ENCODE results near the gene MAN2A1. TPM values are rescaled to one million over a fixed set of nuclear protein-coding genes. Genes with fewer than 3 reads are reported as not detected.

Gene MAN2A1
- total RNA-seq, 6 experiments from 2014 or later, result 48.1 to 68.8 (median 61.9) TPM

DNA sequence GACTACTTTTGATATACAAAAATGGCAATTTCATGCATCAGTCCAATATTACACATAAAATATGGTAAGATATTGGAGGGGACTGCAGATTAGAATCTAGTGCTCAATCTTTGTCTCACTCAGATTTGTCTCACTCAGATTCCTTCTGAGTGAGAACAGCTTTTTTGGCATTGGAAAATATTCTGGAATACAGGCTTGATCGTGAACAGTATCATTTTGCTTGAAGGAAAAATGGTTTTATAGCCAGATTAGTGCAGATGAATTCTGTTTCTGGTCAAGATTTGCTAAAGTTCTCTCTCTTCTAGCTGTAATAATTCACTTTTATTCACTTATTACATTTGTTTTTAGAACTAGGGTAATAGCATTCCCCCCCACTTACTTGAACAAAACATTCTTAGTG, 51.2 kb downstream of the MAN2A1 start:
- H3K4me1 ChIP-seq, result peaks cover 0 to 18% (median 0%) of the 10 kb centered on the region in 4 donors
- H3K4me3 ChIP-seq, result no peak overlapping the region
- H3K27me3 ChIP-seq, result no peaks in the 10 kb centered on the region
- H3K9me3 ChIP-seq, result no peaks in the 10 kb centered on the region
- TF ChIP-seq, protein P1, sequence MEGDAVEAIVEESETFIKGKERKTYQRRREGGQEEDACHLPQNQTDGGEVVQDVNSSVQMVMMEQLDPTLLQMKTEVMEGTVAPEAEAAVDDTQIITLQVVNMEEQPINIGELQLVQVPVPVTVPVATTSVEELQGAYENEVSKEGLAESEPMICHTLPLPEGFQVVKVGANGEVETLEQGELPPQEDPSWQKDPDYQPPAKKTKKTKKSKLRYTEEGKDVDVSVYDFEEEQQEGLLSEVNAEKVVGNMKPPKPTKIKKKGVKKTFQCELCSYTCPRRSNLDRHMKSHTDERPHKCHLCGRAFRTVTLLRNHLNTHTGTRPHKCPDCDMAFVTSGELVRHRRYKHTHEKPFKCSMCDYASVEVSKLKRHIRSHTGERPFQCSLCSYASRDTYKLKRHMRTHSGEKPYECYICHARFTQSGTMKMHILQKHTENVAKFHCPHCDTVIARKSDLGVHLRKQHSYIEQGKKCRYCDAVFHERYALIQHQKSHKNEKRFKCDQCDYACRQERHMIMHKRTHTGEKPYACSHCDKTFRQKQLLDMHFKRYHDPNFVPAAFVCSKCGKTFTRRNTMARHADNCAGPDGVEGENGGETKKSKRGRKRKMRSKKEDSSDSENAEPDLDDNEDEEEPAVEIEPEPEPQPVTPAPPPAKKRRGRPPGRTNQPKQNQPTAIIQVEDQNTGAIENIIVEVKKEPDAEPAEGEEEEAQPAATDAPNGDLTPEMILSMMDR (IDR thresholded peaks at IDR 0.05), result no peak
- no peak for TF ChIP-seq POLR2A (IDR thresholded peaks at IDR 0.05)
- no peaks in the 10 kb centered on the region for H3K36me3 ChIP-seq
- intact Hi-C loops (cut with DNase I), result no loop called here
- H3K27ac ChIP-seq, result no peak overlapping the region
- ATAC-seq, result no peak
- no peak for DNase-seq
- WGBS (ENCODE audit: insufficient coverage, low coverage, low lambda C conversion rate, missing lambda C conversion rate), result 67% methylated on average over 1 of the region's 1 CpG

DNA sequence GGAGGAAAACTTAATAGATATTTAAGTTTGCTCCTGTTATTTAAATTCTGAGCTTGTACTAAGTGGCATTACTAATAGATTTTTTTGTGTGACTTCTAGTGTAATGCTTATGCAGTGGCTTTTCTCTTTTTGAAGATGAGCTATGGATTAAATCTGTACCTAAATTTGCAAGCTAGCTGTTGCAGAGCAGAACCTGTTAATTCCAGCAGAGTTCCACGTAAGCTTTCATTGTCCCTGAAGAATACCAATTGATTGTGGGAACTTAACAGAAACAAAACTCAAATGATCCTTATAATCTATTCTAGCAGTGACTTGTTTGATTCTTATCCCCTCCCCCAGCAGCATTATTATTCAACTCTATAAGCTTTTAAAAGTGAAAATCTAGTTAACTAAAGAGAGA, 51.7 kb downstream of the MAN2A1 start:
- intact Hi-C loops (cut with DNase I), result no loop called here
- Histone ChIP-seq H3K27me3 (no peaks in the 10 kb centered on the region), H3K9me3 (no peaks in the 10 kb centered on the region), H3K36me3 (no peaks in the 10 kb centered on the region), H3K4me3 (no peak overlapping the region), H3K27ac (no peak overlapping the region), H3K4me1 (peaks cover 0 to 18% (median 0%) of the 10 kb centered on the region in 4 donors)
- ATAC-seq, result no peak
- WGBS (ENCODE audit: insufficient coverage, low coverage, low lambda C conversion rate, missing lambda C conversion rate), result 85% methylated on average over 1 of the region's 1 CpG
- TF ChIP-seq, protein P1 (IDR thresholded peaks at IDR 0.05), result no peak
- no peak for TF ChIP-seq POLR2A (IDR thresholded peaks at IDR 0.05)
- no peak for DNase-seq

DNA sequence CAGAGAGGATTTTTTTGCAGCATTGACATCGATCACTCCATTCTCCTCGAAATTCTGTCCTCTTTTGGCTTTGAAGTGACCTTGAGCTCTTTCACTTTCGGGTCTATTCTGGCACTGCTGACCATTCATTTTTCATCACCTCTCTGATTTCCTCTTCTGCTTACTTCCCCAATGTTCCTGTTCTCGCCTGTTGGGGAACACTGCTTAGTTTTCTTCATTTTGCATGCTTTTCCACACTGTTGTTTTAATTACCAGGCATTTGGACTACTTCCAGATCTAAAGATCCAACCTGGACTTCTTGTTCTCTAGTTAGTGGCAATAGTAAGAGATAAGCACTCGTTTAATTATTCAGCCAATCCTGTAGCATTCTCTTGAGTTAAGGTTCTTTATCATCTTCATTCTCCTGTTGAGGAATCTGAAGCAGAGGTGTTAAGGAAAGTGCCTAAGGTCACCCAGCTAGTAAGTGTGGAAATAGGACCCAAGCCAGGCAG, 53.4 kb downstream of the MAN2A1 start:
- Histone ChIP-seq H3K4me3 (no peak overlapping the region), H3K36me3 (no peaks in the 10 kb centered on the region), H3K4me1 (peaks cover 0 to 18% (median 0%) of the 10 kb centered on the region in 4 donors), H3K27me3 (no peaks in the 10 kb centered on the region), H3K9me3 (no peaks in the 10 kb centered on the region), H3K27ac (peak overlapping the region in 2 of 3 donors; percentile 22 to 36)
- DNase-seq, result no peak
- ATAC-seq, result peak; percentile 51 to 71 (median 60)
- 16% methylated on average over 5 of the region's 5 CpGs for WGBS (ENCODE audit: insufficient coverage, low coverage, low lambda C conversion rate, missing lambda C conversion rate)
- TF ChIP-seq, protein P1 (IDR thresholded peaks at IDR 0.05), result no peak
- no peak for TF ChIP-seq POLR2A (IDR thresholded peaks at IDR 0.05)
- intact Hi-C loops (cut with DNase I), result no loop called here

DNA sequence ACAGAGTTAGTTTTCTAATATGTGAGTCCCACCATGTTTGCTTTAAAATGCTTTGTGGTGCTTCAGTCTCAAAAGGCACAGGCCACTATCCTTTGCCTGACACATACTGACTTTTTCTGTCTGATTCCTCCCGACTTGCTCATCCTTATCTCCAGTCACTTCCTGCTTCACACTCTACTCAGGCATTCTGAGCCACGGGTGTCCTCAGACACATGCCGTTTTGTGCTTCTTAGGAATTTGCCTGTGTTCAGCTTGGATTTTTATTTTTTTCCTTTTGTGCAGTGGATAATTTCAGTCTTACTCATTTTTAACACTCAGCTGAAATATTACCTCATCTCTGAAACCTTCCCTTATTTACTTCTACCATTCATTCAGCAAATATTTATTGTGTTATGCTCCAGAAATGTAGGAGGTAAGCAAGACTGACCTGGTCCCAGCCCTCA, 54.1 kb downstream of the MAN2A1 start:
- H3K4me1 ChIP-seq, result peaks cover 0 to 18% (median 2%) of the 10 kb centered on the region in 4 donors
- 34% methylated on average over 3 of the region's 3 CpGs for whole genome bisulfite sequencing (ENCODE audit: insufficient coverage, low coverage, low lambda C conversion rate, missing lambda C conversion rate)
- DNase-seq, result no peak

More for the DNA sequence above, 54.1 kb downstream of the MAN2A1 start:
- intact Hi-C loops (cut with DNase I), result no loop called here
- Histone ChIP-seq H3K27ac (peak overlapping the region in 2 of 3 donors; percentile 2 to 36), H3K4me3 (no peak overlapping the region), H3K36me3 (no peaks in the 10 kb centered on the region), H3K27me3 (no peaks in the 10 kb centered on the region), H3K9me3 (no peaks in the 10 kb centered on the region)
- peak; percentile 57 to 80 (median 68) for ATAC-seq
- no peak for TF ChIP-seq POLR2A (IDR thresholded peaks at IDR 0.05)
- TF ChIP-seq, protein P1 (IDR thresholded peaks at IDR 0.05), result no peak

Data from right lobe of liver (tissue), 6 donors.